Inflammatory macrophage treated with lipopolysaccharide for 1 hour (primary cell): ENCODE data around the gene ZC3H14.

Experiments
- DNase-seq, 2 donors: peaks; one replicate each; pipeline ENCODE4 v3.0.0-alpha.2; 2020 to 2022

Gene ZC3H14

DNA sequence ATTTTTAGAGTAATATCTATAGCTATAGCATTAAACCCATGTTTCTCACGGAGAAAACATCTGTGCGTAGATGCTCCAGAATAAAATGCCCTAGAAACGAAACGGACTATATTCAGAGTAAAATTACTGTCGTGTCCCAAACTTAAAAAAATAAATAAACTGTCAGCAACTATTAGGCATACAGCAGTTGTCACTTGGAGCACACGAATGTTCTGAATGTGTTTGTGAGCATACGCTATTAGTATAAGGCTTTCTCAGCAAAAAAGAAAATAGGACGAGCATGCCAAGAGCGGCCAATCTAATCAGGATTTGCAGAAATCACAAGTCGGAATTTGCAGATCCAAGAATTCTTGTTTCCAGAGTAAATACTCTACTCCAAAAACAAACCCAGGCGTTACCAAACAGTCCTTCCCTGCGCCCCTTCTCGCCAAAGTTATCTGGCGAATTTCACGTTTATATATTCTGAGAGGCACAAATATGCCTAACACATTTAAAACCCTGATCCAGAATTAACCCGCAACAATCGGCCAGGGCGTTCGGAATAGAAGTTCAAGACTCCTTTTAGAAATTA is 8.9 kb upstream of the ZC3H14 start:
- DNase-seq, result no peak

DNA sequence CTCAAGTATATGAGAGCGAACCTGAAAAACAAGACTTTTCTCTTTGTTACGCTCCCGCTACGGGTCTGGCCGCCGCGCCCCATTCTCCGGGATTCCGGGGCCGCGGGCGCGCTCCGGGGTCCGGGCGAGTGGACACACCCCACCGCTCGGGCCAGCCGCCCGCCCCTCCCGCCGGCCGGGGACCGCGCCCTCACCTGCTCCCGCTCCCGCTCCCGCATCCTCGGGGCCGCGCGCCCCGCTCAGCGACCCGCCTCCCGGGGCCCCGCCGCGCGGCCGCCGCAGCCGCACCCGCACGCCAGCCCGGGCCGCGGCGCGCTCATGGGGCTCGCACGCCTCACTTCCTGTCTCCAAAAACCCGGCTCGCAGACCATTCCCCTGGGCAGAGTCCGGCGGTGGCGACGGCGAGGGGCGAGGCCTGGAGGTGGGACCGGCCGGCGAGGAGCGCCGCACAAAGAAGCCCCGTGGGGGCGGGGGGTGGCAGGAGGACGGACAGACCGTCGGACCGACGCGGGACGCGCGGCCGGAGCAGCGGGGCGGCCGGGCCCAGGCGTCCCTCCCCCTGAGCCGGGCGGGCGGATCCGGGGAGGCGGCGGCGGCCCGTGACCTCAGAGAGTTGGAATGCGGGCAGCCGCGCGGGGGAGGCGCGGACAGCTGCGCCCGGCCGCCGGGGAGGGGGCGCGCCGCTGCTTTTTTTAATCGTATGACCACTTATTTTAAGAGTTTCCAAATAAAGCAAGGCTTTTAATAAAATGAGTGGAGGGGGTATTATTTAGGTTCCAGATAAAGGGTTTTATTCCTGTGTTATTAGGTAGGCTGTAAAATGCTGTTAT is 8.2 kb upstream of the ZC3H14 start, which contains the start of gene PTPN21:
TSS of gene PTPN21 (minus strand) at position 551 of the 830 bp plus-strand sequence. CDS start 4,590 bp downstream, outside the sequence.
- DNase-seq, result no peak

DNA sequence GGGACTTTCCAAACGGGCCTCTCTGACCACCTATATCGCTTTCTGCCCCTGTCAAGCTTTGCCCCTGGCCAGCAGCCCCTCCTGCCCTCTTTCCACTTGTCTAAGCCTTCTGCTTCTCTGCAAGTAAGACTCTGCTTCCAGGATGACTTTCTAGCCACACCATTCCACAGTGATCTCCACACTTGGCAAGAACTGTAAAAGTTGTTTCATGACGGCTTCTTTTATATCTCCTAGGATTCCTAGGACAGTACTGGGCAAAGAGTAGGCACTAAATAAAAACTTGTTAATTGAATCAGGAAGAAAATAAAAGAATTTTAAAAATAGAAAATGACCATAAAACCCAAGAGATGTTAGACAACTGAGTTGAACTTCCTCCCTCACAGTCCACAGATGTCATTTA is 6.3 kb upstream of the ZC3H14 start:
- no peak for DNase-seq

- DNase-seq, result peak in 1 of 2 donors; percentile 11
These were observed 3.0 kb upstream of the ZC3H14 start for GRCh38 chr14:88559852-88560251.

DNA sequence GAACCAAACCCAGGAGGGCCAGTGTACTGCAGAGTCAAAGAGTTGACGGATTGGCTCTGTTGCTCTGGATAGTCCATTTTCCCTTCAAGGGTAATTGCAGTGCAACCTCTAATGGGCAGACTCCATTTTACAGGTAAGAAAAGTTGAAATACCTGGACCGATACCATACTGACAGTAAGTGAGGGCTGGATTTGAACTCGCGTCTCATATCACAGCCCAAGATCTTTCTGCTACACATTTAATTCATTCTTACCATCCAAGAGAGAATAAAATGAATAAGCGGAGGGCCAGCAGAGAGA is 356 bp upstream of the ZC3H14 start:
- DNase-seq, result no peak

GRCh38 chr14:88563845-88564244 is 1.0 kb downstream of the ZC3H14 start:
- DNase-seq, result no peak

- no peak for DNase-seq
These were observed 2.6 kb downstream of the ZC3H14 start for GRCh38 chr14:88565427-88565826.

DNA sequence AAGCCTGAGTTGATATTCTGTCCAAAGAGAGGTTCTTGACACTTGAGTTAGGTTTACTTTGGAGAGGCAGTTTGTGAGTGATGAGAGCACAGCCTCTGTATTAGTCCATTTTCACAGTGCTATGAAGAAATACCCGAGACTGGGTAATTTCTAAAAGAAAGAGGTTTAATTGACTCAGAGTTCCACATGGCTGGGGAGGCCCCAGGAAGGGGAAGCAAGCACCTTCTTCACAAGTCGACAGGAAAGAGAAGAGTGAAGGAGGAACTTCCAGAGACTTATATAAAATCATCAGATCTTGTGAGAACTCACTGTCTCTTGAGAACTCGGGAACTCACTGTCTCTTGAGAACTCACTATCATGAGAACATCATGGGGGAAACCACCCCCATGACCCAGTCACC is 5.4 kb downstream of the ZC3H14 start:
- no peak for DNase-seq

GRCh38 chr14:88572117-88572516 is 9.3 kb downstream of the ZC3H14 start:
- DNase-seq, result no peak

- no peak for DNase-seq
These were observed 13.4 kb downstream of the ZC3H14 start for GRCh38 chr14:88576222-88576621.

DNA sequence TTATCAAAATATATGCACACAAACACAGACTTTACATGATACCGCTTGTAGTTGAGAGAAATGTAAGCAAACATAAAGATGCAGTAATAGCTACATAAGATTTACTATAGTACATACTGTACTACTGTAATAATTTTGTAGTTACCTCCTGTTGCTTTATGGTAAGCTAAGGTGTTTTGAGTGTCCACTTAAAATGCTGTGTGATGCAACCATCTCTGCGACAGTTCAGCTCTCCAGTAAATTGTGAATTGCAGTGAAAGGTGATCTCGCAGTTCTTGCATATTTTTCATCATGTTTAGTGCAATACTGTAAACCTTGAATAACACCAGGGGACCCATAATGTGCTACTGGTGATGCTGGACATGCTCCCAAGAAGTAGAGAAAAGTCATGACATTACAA is 21.6 kb downstream of the ZC3H14 start:
- DNase-seq, result no peak

GRCh38 chr14:88588081-88588480 is 25.2 kb downstream of the ZC3H14 start:
- DNase-seq, result no peak

- no peak for DNase-seq
These were observed 27.3 kb downstream of the ZC3H14 start for GRCh38 chr14:88590173-88590572.

GRCh38 chr14:88592031-88592430 is 29.2 kb downstream of the ZC3H14 start:
- no peak for DNase-seq

DNA sequence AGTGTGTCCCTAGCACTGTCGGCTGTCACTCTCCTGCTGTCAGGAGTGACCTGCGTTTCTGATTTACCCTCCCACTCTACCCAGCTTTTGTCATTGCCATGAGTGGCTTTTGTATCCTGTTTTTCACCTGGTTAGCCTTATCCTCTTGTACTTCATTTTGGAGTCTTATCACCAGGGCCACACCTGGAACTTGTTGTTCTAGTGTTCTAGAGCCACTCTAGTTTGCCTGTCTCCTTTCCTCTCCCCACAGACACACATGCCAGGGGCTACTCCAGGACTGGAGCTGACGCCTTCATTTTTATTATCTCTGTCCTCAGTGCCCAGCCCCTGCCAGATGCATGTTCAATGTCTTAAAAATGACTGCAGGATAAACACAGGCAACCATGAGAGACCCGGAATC is 34.2 kb downstream of the ZC3H14 start:
- DNase-seq, result no peak

DNA sequence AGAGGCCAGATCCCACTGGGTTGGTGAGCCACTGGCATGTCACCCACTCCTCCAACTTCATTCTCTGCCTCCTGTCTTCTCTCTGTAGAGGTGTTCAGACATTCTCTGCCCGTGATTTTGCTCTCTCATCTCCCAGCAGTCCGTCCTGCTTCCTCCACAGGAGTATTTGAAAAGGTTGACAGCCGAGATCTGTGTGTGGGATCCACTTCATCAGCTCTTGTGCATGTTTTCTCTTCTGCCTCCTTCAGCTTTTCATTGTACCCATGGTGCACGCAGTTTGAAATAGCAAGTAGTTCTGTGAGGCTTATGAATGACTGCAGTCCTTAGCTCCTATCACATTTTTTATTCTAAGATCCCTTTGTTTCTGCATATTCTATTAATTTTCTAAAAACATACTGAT is 34.8 kb downstream of the ZC3H14 start:
- DNase-seq, result no peak

DNA sequence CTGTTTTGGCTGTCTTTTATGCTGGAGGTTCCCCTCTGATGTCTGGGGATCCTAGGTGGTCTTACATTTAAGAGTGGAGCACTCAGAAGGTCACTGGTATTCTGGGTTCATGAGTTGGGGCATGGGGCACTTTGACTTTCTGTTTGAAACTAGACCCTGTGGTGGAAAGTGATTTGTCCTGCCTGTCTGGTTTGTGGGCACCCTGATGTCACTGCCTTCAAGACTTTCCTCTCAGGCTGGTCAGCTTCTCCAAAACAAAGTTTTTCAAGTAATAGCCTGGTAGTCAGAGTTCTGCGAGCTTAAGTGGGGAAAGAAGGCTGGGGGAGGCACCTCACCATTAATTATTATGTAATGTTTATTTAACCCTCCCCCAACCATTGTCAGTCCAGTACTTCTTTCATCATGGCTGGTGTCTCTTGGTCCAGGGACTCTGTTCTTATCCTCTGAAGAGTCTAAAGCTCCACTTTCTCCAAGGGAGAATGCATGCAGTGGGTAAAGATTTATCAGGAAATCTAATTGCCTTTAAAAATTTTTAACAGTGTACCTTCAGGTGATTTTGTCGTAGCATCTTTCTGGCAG is 35.3 kb downstream of the ZC3H14 start:
- DNase-seq, result no peak

DNA sequence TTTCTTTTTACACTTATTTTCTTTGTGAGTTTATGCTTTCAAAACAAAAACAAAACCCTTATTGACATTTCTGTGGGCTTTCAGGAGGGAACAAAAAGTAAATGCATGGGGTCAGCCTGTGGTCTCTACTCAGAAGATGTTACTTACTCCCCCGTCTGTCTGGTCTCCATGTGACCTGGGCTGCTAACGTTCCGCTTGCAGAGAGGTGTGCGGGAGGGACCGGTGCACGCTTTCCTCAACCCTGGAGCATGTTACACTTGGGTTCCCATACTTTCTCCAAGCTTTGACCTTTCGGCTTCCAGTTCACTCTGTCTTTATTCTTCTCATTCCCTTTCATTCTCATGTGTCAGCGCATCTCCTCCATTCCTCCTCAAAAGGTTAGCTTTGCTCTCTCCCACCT is 36.5 kb downstream of the ZC3H14 start:
- no peak for DNase-seq

- no peak for DNase-seq
These were observed 37.1 kb downstream of the ZC3H14 start for GRCh38 chr14:88599761-88600439.

GRCh38 chr14:88604212-88604611 is 41.4 kb downstream of the ZC3H14 start:
- no peak for DNase-seq

DNA sequence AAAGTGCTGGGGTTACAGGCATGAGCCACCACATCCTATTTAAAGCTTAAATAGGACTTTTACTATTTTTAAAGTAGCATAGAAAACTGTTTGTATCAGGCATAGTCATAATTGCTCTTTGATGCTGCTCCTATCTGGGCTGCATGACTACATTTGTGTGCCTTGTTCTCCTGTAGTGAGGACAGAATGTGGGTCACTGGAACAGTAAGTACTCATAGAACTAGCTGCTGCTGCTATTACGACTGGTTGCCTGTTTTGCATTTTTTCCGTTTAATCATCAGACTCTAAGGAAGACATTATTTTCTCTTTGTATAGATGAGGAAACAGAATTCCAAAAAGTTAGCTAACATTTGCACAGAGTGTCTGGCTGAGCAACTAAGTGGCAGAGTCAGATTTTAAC is 42.8 kb downstream of the ZC3H14 start:
- no peak for DNase-seq

- DNase-seq, result no peak
These were observed 45.0 kb downstream of the ZC3H14 start for GRCh38 chr14:88607829-88608228.

- no peak for DNase-seq
These were observed 49.0 kb downstream of the ZC3H14 start for GRCh38 chr14:88611878-88612277.

DNA sequence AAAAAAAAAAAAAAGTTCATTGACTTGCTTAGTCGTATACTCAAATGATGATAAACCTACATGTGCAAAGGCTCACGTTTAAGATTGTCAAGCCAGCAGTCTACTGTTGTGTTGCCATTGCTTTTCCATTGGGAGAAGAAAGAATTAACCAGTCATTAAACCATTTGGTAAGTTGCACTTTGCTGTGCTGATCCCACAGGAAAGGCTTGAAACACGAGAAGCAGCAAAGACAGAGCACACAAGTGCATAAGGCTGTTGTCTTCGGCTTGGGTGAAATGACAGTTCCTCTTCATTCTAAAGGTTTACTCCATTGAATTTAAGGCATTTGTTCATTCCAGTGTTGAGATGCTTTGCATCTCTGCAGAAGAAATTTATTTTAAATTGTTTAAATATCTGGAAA is 50.1 kb downstream of the ZC3H14 start:
- DNase-seq, result no peak
